DND-41 (cell line): ENCODE measurements around the gene CTU2.

Experiments used
- EZH2 ChIP-seq: IDR thresholded peaks from 3 replicates; pipeline ENCODE4 v1.6.1; 2012; ENCODE audit warnings: borderline replicate concordance, low read depth, mild to moderate bottlenecking, moderate library complexity, low read length, inconsistent platforms; ENCODE audit not compliant: severe bottlenecking
- TF ChIP-seq, protein P1 (sequence below): IDR thresholded peaks from 2 replicates; pipeline ENCODE4 v1.5.1; 2012; ENCODE audit warnings: borderline replicate concordance, low read length, moderate library complexity, mild to moderate bottlenecking; ENCODE audit not compliant: poor library complexity, severe bottlenecking; ENCODE audit errors: extremely low read depth

DNA sequence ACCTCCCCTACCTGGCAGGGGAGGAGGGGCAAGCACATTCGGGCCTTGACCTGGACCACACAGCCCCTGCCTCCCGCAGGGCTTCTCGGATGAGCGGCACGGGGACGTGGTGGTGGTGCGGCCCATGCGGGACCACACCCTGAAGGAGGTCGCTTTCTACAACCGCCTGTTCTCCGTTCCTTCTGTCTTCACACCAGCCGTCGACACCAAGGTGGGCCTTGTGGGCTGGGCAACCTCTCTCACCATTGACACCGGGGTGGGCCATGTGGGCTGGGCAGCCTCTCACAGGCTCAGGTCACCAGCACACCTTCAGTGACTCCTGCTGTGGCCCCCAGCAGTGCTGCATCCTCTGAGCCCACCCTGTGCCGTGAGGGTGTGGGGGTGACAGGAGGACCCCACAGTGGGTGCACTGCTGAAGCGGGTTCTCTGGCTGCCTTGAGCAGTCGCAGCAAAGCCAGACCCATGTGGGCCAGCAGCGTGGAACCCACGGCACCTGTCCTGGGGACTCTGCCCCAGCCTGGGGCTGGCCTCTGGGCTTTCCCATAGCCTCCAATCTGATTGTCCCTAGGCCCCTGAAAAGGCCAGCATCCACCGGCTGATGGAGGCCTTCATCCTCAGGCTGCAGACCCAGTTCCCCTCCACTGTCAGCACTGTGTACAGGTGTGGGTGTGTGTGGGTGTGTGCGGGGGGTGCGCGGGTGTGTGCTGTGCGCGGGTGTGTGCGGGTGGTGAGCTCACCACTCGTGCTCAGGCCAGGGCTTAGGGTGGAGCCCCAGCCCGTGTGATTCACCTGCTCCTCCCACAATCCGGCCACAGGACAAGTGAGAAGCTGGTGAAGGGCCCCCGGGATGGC is 7.5 kb downstream of the CTU2 start:
- TF ChIP-seq, protein P1, sequence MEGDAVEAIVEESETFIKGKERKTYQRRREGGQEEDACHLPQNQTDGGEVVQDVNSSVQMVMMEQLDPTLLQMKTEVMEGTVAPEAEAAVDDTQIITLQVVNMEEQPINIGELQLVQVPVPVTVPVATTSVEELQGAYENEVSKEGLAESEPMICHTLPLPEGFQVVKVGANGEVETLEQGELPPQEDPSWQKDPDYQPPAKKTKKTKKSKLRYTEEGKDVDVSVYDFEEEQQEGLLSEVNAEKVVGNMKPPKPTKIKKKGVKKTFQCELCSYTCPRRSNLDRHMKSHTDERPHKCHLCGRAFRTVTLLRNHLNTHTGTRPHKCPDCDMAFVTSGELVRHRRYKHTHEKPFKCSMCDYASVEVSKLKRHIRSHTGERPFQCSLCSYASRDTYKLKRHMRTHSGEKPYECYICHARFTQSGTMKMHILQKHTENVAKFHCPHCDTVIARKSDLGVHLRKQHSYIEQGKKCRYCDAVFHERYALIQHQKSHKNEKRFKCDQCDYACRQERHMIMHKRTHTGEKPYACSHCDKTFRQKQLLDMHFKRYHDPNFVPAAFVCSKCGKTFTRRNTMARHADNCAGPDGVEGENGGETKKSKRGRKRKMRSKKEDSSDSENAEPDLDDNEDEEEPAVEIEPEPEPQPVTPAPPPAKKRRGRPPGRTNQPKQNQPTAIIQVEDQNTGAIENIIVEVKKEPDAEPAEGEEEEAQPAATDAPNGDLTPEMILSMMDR, result no peak
- no peak for TF ChIP-seq EZH2
